Skeletal muscle tissue (tissue), 4 donors: ENCODE results near the gene CUL3. TPM values are rescaled to one million over a fixed set of nuclear protein-coding genes. Genes with fewer than 3 reads are reported as not detected.

ENCODE experiments used
- H3K27ac ChIP-seq: one replicate; pipeline ENCODE4 v1.7.0; 2013; ENCODE audit warnings: mild to moderate bottlenecking, low read depth, low read length, inconsistent platforms
- H3K27me3 ChIP-seq, 3 donors: one replicate each; pipeline ENCODE4 v1.7.0; 2013; ENCODE audit warnings: low read length in 3 of 3; ENCODE audit not compliant: control insufficient read depth in 3 of 3, insufficient read depth in 3 of 3
- H3K36me3 ChIP-seq, 3 donors: one replicate each; pipeline ENCODE4 v1.7.0; 2013; ENCODE audit warnings: low read length in 3 of 3; ENCODE audit not compliant: control insufficient read depth in 3 of 3, insufficient read depth in 3 of 3
- H3K4me1 ChIP-seq, 3 donors: one replicate each; pipeline ENCODE4 v1.7.0; 2013; ENCODE audit warnings: low read length in 3 of 3, mild to moderate bottlenecking in 3 of 3; ENCODE audit not compliant: control insufficient read depth in 3 of 3, insufficient read depth in 3 of 3
- H3K4me3 ChIP-seq, 3 donors: one replicate each; pipeline ENCODE4 v1.7.0; 2013; ENCODE audit warnings: low read length in 3 of 3
- H3K9ac ChIP-seq, 3 donors: one replicate each; pipeline ENCODE4 v1.7.0; 2013; ENCODE audit warnings: low read length in 3 of 3, mild to moderate bottlenecking in 3 of 3, moderate library complexity in 2 of 3, low read depth in 1 of 3
- H3K9me3 ChIP-seq, 3 donors: one replicate each; pipeline ENCODE4 v1.7.0; 2013; ENCODE audit warnings: low read length in 3 of 3; ENCODE audit not compliant: control insufficient read depth in 3 of 3
- total RNA-seq: library from RNA; depleted of rRNA; stranded (reverse); fragments of >200 nt; gene quantifications from one replicate; pipeline ENCODE4 v1.2.3, GENCODE V29; 2014
- donor health status: Osteomylitis.

Gene CUL3
- total RNA-seq, 1 donor from 2014 or later: 82.5 TPM

- Histone ChIP-seq H3K9ac (no peak overlapping the region), H3K27ac (no peak overlapping the region), H3K27me3 (peaks cover 0 to 2% (median 0%) of the 10 kb centered on the region in 3 donors), H3K9me3 (no peaks in the 10 kb centered on the region), H3K4me1 (no peaks in the 10 kb centered on the region), H3K4me3 (no peak overlapping the region), H3K36me3 (no peaks in the 10 kb centered on the region)
These were observed 148.5 kb downstream of the CUL3 start for GRCh38 chr2:224436634-224437033.

DNA sequence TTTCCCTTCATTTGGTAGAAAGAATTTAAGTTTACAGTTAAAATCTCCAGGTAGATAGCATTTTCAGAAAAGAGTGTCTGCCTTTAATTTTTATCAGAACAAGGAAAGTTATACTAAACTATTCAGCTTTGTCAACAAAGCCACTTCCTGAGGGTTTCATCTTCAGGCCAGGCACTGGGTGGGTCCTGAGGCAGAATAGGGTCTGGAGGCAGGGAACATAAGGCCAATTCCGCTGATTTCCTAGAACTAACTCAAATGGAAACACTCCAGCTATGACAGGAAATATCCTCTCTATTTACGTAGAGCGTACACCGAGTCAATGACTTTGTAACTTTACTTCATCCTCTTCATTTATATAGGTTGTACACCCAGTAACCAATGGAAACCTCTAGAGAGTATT, 150.5 kb downstream of the CUL3 start:
- Histone ChIP-seq H3K27me3 (no peaks in the 10 kb centered on the region), H3K4me3 (no peak overlapping the region), H3K4me1 (peaks cover 0 to 3% (median 1%) of the 10 kb centered on the region in 3 donors), H3K27ac (no peak overlapping the region), H3K9me3 (no peaks in the 10 kb centered on the region), H3K36me3 (no peaks in the 10 kb centered on the region), H3K9ac (no peak overlapping the region)

DNA sequence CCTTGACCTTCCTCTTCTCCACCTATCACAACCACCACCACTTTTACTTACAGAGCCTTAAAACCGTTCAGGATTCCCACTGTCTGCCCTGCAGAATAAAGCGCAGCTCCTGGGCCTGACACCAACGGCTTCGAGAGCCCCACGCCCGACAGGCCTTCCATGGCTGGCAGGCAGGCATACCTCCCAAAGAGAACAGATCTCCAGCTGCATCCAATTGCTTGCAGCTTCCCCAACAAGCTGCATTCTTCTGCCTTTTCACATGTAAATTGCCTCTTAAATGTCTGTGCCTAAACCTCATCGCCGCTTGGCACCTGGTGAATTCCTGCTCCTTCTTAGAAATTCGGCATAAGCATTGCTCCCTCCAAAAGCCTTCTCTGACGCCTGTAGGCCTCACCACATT, 151.7 kb downstream of the CUL3 start:
- Histone ChIP-seq H3K4me3 (no peak overlapping the region), H3K27ac (no peak overlapping the region), H3K9me3 (no peaks in the 10 kb centered on the region), H3K36me3 (no peaks in the 10 kb centered on the region), H3K4me1 (peaks cover 0 to 15% (median 12%) of the 10 kb centered on the region in 3 donors), H3K9ac (no peak overlapping the region), H3K27me3 (no peaks in the 10 kb centered on the region)

GRCh38 chr2:224432003-224432579, 153.1 kb downstream of the CUL3 start:
- Histone ChIP-seq H3K27me3 (no peaks in the 10 kb centered on the region), H3K4me1 (peaks cover 0 to 16% (median 13%) of the 10 kb centered on the region in 3 donors), H3K36me3 (no peaks in the 10 kb centered on the region), H3K27ac (no peak overlapping the region), H3K4me3 (no peak overlapping the region), H3K9ac (no peak overlapping the region), H3K9me3 (no peaks in the 10 kb centered on the region)

- no peaks in the 10 kb centered on the region for H3K9me3 ChIP-seq
- H3K9ac ChIP-seq: peak overlapping the region in 1 of 3 donors; percentile 17
- no peaks in the 10 kb centered on the region for H3K27me3 ChIP-seq
- no peaks in the 10 kb centered on the region for H3K36me3 ChIP-seq
- H3K4me1 ChIP-seq: peaks cover 0 to 16% (median 13%) of the 10 kb centered on the region in 3 donors
- H3K4me3 ChIP-seq: peak overlapping the region in 1 of 3 donors; percentile 41
- no peak overlapping the region for H3K27ac ChIP-seq
These were observed 155.7 kb downstream of the CUL3 start for GRCh38 chr2:224429441-224429810.

DNA sequence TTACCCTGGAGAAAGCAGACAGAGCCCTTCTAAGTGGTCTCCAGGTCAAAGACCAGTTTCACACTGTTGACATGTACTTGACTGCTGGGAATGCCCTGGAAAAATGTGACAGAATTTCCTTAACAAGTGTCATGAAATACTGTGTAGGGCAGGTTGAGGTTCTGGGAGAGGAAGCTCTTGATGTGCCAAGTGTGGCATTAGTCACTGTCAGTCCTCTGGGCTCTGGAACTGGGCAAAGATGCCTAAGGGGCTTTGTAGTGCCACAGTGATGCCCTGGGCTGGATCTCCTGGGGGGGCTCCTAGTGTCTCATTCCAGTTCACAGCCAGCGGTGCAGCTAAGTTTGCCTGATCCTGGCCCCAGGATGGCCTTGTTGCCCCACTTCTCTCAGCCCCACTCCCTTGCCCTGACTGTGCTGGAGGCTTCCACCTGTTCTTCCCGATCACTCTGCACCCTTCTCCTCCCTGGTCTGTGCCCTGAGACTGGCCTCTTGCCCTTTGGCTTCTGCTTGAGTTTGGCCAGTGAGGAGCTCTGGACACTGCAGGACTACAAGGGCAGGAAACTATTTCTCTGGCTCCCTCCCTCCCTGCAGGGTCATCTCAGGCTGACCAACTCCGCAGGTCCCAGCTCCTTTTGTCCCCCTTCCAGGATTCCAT, 156.2 kb downstream of the CUL3 start:
- Histone ChIP-seq H3K9ac (peak overlapping the region in 1 of 3 donors; percentile 68), H3K9me3 (no peaks in the 10 kb centered on the region), H3K36me3 (no peaks in the 10 kb centered on the region), H3K27me3 (no peaks in the 10 kb centered on the region), H3K4me3 (no peak overlapping the region), H3K27ac (peak overlapping the region; percentile 41), H3K4me1 (peaks cover 0 to 16% (median 13%) of the 10 kb centered on the region in 3 donors)

GRCh38 chr2:224427471-224427870, 157.7 kb downstream of the CUL3 start:
- H3K27me3 ChIP-seq: no peaks in the 10 kb centered on the region
- no peak overlapping the region for H3K9ac ChIP-seq
- H3K36me3 ChIP-seq: no peaks in the 10 kb centered on the region
- H3K4me3 ChIP-seq: no peak overlapping the region
- H3K27ac ChIP-seq: no peak overlapping the region
- H3K4me1 ChIP-seq: peaks cover 0 to 16% (median 13%) of the 10 kb centered on the region in 3 donors
- H3K9me3 ChIP-seq: no peaks in the 10 kb centered on the region

DNA sequence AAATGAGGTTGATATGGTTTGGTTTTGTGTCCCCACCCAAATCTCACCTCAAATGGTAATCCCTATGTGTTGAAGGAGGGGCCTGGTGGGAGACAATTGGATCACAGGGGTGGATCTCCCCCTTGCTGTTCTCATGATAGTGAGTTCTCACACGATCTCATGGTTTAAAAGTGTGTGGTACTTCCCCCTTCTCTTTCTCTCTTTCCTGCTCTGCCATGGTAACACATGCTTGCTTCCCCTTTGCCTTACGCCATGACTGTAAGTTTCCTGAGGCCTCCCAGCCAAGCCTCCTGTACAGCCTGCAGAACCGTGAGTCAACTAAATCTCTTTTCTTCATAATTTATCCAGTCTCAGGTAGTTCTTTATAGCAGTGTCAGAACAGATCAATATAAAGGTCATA, 158.5 kb downstream of the CUL3 start:
- H3K4me3 ChIP-seq: no peak overlapping the region

GRCh38 chr2:224421065-224421464, 164.1 kb downstream of the CUL3 start:
- Histone ChIP-seq H3K4me1 (peaks cover 0 to 3% (median 0%) of the 10 kb centered on the region in 3 donors), H3K9ac (no peak overlapping the region), H3K27me3 (no peaks in the 10 kb centered on the region), H3K4me3 (no peak overlapping the region), H3K36me3 (no peaks in the 10 kb centered on the region), H3K27ac (no peak overlapping the region), H3K9me3 (no peaks in the 10 kb centered on the region)

More for the DNA sequence above, 158.5 kb downstream of the CUL3 start:
- Histone ChIP-seq H3K27me3 (no peaks in the 10 kb centered on the region), H3K4me1 (peaks cover 0 to 16% (median 13%) of the 10 kb centered on the region in 3 donors), H3K36me3 (no peaks in the 10 kb centered on the region), H3K9me3 (no peaks in the 10 kb centered on the region), H3K27ac (no peak overlapping the region), H3K9ac (no peak overlapping the region)
